GM19328 (cell line): ENCODE results near the gene KIAA1210.

Experiments
- ATAC-seq: cut with Tn5 transposase; IDR thresholded peaks from one replicate; pipeline ENCODE4 v1.9.1; 2021; ENCODE audit warnings: mild to moderate bottlenecking, moderate library complexity; ENCODE audit not compliant: unreplicated experiment

The KIAA1210 gene

DNA sequence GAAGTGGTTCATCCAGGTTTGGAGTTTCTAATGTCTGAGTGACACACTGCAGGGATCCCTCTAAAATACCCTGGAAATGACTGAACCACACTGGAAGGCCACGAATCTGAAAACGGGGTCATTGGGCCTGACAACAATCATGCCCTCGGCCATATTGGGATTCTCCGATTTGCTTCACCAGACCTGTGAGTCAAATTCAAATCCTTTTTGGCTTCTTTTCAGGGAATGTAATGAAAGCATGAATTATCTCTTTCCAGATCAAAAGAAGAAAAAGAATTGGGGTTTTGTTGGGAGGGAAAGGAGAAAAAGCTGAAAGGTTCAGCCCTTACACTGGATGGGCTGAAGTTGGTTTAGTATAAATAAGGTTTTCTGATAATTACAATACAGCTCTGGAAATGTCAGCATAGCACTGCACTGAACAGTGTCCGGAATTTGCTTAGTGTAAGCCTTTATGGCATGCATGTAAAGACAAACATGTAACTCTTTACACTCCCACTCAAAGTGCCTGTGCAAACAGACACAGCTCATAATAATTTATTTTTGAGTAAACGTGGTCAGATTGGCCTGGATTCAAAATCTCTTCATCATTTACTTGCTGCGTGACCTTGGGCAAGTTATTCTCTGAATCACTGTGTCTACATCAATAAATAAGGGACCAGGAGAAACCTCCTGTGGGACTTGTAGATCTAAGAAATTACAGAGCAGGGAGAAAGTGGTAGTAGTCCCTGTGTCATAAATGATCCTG lies 33.4 kb downstream of the KIAA1210 start:
- no peak for ATAC-seq

DNA sequence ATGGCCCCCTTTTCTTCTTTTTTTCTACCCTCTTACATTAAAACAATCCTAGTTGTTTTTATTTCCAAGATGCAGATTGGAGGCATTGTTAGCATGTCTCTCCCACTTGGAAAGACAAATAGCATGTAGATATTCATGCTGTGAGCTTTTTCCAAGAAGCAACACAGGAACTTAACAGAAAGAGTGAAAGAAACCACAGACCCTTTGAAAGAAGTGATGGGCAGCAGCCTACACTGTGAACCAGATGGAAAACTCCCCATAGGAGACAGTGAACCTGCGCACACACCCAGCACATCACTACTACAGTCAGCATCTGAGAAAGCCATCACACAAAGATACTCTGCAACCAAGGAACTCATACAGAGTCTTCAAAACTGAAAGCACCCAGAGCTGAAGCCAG lies 37.0 kb downstream of the KIAA1210 start:
- ATAC-seq, result no peak

DNA sequence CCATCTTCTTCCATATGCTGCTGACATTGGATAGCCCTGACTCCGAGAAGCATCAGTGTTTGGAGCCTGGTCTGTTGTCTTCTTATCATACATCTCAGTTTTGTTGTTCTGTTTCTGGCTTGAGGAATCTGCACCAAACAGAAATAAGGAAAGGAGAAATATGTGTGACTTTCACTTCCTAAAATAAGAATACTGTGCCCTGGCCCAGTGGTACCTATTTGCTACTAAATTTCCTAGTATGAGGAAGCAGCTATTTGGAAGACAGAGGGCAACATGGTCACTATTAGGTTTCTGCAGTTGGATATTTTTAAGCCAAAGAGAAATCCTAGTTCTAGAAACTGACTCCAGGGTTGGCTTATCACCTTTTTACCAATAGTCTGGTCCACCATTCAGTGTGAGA lies 38.0 kb downstream of the KIAA1210 start:
- no peak for ATAC-seq

DNA sequence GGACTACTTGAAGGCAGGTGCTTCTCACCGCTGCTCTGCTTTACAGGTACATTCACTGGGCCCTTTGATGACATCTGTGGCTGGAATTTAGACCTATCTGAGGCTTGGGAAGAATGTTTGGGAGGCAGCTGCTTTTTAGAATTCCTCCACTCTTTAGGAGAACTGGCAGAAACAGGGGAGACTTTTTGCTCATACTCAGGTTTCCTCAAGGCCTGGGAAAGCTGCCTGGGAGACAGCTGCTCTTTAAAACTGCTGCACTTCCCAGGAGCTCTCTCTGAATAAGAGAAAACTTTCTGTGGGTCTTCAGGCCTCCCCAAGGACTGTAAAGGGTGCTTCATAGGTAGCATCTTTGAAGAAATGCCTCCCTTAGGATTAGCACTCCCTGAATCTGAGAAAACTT lies 40.5 kb downstream of the KIAA1210 start:
- ATAC-seq, result no peak

DNA sequence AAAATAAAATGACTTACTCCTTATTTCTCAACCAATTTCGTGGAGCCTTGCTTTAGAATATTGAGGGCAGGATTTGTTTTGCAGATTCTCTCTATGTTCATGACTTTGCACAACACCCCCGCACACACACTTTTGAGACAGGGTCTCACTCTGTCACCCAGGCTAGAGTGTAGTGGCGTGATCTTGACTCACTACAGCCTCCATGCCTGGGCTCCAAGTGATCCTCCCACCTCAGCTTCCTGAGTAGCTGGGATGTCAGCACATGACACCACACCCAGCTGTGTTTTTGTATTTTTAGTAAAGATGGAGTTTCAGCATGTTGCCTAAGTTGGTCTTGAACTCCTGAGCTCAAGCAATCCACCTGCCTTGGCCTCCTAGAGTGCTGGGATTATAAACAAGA lies 42.8 kb downstream of the KIAA1210 start:
- ATAC-seq, result no peak

DNA sequence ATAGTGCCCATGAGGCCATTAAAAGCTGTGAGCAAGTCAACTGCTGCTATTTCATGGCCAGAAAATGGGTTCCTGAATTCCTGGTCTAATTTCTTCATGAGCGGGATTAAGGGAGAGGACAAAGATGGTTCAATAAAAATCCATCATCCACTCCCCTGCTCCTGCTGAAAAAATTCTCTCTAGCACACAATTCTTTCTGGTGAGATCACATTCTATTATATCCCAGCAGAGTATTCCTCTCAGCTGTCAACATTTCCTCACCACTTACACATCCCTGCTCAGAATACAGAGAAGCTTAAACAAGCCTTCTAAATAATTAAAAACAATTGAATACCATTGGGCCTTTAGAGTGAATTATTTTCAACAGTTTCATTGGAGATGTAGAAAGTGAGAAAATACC lies 45.3 kb downstream of the KIAA1210 start:
- ATAC-seq, result no peak

DNA sequence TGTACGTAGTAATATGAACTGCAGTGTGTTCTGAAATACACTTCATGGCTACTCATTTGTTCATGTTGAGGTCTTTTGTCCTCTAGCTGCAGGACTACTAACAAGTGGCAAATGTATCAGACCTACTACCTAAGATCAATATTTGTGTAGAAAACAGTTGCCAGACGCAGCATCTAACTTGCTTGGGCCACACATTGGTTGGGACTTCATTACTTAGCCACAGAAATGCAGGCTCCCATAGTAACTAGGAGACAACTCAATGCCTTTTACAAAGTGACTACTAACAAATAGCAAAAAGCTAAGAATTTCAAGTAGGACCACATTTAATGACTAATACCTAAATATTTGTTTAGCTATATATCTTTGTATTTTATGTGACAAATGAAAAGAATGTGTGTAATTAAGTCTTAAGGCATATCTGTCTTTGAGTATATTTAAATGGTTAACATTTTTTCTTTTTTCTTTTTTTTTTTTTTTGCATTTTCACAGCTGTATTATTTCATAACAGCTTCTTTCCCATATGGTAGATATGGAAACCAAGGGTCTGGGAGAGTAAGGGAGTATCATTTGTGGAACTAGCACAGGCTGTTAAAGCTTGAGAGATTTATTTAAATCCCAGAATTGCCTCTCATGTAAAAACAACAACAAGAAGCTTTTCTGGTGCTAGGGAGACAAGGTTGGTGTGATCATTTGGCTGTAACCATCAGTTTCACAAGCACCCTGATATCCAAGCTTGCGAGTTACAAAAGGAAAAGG lies 52.2 kb downstream of the KIAA1210 start:
- no peak for ATAC-seq

DNA sequence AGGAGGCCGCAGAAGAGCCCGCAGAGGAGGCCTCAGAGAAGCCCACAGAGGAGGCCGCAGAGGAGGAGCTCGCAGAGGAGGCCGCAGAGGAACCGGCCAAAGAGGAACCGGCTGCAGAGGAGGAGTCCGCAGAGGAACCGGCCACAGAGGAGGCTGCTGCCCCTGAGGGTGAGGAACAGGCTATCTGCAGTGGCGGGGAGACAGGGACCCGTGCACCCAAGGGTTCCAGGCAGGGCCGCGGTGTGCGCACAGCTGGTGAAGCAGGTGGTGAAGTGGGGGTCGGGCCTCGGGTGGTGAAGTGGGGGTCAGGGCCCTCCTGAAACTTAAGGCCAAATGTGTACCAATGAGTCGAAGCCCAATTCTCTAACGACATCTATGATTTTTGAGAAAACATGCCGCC lies 53.7 kb downstream of the KIAA1210 start:
- no peak for ATAC-seq

DNA sequence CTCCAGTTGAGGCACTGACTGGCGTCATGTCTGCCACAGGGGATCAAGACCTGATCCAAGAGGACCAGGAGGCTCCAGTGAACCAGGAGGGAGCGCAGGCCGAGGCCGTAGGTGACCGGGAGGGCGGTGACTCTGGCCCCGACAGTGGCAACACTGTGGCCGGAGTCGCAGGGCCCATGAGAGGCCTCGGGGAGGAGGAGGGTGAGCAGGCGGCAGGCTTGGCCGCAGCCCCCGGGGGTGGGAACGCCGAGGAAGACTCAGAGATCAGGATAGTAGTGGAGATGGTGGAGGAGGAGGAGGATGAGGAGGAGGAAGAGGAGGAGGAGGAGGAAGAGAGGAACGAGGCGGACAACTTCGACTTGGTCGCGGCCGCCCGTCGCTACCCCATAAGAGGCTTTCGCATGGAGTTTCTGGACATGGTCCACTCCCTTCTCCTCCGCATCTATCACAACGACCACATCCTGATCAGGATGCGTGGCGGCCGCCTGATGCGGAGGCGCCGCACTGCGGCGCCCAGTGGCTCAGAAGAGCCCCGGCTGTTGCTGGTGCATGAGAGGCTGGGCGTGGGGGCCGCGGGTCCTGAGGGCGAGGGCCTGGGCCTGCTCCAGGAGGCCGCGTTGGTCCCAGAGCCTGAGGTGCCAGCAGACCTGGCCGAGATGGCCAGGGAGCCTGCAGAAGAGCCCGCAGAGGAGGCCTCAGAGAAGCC lies 54.3 kb downstream of the KIAA1210 start:
- ATAC-seq, result no peak

DNA sequence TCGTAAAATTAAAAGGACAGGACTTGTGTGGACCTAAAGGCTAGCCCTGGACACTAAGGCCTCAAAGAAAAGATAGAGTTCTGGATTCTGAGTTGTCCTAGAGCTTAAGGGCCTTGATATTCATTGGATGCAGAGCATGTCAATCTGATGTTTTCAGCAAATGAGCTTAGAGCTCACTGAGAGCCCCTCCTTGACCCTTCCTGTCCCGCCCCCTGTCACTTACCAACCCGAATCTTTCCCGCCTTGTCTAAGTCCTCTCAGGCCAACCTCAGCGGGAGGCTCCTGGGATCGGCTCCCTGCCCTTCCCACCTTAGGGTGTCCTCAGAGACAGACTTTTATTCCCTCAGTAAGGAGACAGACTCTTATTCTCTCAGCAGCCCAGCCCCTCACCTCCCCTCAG lies 54.9 kb downstream of the KIAA1210 start, which contains the start of gene CT47C1:
CT47C1 (plus strand) TSS at position 250 of the 400 bp plus-strand sequence. CDS start 233 bp downstream, outside the sequence.
- ATAC-seq, result no peak

DNA sequence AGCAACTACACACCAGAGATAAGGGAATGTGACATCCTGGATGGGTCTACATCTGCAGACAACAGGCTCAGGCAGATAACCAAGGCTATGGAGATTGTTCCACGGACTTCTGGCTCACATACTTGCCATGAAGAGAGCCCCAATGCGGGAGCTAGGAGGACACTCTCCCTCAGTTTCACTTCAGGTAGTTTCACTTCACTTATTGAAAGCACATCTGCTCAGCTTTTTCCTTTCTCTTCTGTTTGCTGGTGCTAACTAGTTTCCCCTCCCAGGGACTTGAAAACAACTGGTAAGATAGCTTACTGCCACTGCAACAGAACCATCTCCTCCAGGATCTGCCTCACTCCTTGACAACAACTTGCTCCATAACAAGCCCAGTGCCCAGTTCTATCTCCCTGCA lies 56.2 kb downstream of the KIAA1210 start:
- ATAC-seq, result peak; percentile 57

DNA sequence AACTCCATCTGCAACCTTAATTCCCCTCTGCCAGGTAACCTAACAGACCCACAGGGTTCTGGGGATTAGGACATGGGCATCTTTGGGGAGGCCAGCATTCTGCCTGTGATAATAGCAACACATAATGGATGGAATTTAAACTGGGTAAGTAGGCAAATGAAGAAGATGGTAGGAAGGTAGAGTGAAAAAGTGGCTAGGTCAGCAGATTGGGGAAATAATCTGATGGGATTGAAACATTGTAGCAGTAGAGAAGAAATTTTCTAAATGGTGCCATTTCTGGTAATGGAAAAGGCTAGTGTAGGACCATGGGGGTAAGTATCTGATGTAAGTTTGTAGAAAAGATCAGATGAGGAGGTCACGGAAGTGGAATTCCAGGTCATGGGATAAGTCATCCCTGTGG lies 57.9 kb downstream of the KIAA1210 start:
- no peak for ATAC-seq

DNA sequence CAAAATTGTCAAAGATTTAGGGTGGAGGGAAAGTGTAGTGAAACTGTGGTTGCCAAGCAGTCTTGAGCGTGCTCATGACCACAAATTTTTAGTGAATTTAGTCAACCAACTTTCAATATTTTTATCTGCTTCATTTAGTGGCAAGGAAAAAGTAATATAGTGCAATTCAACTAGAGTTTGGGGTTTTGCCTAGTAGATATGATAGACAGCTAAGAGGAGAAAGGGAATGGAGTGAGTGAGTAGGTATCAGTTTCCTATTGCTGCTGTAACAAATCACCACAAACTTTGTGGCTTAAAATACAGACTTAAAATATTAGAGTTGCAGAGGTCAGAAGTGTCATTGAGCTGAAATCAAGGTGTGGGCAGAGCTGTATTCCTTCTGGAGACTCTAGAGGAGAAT lies 58.5 kb downstream of the KIAA1210 start:
- ATAC-seq, result no peak

DNA sequence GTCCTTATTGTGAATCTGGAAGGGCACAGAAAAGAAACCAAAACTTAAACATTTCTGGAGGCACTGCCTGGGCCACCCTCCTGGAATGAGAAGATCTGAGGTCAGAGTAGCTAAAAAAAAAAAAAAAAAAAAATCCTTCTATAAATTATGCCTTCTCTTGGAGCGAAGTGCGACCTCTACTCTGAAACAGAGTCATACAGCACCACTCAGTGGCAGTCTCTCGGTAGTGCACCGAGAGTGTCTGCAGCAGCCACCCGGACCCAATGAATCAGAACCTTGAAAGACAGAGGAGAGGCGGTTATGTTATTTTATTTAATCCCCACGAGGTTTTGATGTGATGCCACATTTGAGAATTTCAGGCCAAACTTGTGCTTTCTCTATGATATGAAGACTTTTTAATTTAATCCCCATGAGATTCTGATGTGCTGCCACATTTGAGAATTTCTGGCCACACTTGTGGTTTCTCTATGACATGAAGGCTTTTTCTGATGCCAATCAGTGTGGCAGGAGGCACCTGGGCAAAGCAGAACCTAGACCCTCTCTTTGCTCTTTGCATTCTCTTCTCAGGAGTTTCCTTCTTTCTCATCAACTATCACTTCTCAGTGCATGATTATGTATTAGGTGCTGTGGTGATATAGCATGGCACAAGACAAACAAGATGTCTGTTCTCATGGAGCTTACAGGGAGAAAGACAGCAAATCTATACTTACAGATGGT lies 60.4 kb downstream of the KIAA1210 start:
- no peak for ATAC-seq

DNA sequence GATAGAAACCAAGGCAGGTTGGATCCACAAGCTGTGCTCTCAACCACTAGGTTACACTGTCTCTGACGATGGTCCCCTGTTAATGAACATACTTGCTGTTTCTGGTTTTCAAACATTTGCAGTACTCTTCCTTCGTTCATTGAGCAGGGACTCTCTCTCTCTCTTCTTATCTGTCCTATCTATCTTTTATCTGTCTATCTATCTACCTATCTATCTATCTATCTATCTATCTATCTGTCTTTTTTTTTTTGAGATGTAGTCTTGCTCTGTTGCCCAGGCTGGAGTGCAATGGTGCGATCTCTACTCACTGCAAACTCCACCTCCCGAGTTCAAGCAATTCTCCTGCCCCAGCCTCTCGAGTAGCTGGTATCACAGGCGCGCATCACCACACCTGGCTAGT lies 64.2 kb downstream of the KIAA1210 start:
- ATAC-seq, result no peak

DNA sequence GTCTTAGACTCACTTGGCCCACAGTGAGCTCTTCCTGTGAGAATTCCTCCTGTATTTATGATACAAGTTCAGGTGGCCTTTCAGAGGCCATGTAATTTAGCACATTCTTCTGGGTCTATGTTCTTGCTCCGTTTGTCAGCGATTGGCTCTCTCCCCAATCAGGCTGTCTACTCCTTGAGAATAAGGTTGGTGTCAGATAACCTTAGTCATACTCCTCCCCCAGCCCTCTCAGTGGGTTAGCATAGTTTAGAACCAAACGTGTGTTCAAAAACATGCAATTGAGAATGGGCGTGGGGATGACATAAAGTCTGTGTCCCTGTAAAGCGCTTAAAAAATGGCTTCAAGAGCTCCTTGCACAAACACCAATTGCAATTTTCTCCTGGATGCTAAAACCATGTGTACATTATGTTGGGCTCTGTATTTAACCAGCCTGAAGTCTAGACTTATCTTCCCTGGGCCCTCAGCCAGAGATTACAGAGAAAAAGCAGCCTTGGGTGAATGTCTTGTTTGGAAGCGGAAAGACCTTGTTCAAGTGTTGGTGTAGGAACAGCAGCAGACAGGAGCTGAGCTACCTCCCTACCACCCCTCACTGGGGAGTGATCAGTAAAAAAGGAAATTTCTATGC lies 64.8 kb downstream of the KIAA1210 start:
- ATAC-seq, result no peak

DNA sequence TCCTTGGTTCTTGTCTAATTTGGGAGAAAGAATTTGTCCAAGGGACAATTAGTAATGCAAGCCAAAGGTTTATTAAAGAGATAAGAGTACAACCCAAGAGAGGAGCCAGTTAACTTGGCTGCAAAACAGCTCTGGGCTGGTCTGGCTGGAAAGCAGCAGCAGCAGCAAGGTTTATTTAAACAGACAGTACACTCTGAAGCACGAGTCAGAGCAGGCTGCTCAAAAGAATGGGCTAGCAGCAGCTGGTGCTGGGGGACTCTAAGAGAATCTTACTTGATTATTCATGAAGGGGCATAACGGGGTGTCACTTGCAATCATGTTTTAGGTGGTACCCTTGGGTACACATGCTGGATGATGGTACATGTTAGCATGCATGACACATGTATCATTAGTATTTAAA lies 71.9 kb downstream of the KIAA1210 start:
- no peak for ATAC-seq

DNA sequence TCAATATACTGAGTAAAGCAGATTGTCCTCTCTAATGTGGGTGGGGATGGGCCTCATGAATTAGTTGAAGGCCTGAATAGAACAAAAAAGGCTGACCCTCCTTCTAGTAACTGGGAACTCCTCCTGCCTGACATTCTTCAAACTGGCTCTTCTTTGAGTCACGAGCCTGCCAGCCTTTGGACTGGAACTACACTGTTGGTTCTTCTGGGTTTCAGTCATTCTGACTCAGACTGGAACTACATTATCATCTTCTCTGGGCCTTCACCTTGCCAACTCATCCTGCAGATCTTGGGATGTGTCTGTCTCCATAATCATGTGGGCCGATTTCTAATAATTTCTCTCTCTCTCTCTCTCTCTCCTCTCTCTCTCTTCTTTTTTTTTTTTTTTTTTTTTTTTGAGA lies 81.7 kb downstream of the KIAA1210 start:
- ATAC-seq, result no peak

DNA sequence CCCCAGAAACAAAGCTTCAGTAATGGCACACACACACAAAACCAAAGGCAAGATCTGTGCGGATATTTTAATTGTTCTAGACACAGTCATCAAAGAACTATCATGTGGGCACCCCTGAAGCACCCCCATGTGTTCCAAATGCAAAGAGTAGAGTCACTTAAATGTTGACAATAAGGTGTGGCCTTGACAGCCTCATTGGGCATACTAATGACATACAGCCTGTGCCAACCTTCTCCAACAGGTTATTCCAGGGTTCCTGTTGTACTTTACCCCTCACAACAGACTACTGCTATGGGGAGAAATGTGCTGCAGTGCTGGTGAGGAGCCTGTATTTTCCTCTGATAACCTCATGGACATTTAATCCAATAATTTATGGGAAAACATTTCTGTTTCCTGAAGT lies 84.6 kb downstream of the KIAA1210 start:
- no peak for ATAC-seq

DNA sequence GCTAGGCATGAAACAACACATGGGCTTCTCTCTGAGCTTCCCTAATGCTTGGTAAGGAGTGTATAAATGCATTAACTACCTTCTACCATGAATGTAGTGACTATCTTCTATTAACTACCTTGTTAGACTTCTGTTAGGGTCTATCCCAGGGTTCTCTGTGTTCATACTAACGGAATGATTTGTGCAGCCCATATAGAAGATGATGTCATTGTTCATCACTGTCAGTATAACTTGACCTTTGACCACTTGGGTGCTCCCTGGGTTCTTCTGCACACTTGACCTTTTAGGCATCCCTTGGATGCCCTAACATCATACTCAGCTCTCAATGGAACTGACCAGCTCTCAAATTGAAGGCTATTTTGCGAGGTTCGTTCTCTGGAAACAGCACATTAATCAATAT lies 85.6 kb downstream of the KIAA1210 start:
- no peak for ATAC-seq

DNA sequence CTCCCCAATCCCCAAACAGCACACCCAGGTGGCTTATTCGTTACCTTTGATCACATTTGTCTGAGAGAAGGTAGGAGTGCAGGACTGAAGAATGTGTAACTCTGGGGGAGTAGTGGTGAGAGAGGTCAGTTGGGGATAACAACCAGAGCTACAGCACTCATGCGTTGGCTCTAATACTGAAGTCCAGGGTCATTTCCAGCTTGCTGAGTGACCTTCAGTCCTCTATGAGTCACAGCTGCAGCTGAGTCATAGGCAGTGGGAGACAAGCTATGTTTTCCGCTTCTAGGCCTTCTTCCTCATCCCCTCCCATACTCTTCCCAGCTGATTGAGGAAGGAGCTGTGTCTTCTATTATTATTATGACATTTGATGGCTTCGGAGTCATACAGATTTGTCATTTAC lies 86.4 kb downstream of the KIAA1210 start:
- no peak for ATAC-seq
